Activated T-cell treated with anti-CD3 and anti-CD28 coated beads, Interleukin-2, amount 50 U/mL, for 1 hour (primary cell): ENCODE results near the gene POLR3GL.
"Not testable (repeated sequence)": the region's sequence is repeated elsewhere in the genome, so short reads cannot be mapped to it uniquely, and the experiment has no call there.

Experiments used
- DNase-seq: peaks from one replicate; pipeline ENCODE4 v3.0.0-alpha.2; 2020

POLR3GL gene

GRCh38 chr1:146021622-146022402 lies 57.3 kb downstream of the POLR3GL start, which contains the start of gene HJV:
HJV (minus strand) TSS chr1:146021735; CDS start chr1:146020231, 1,504 bp downstream.
- no peak for DNase-seq

- DNase-seq, result no peak
Measured at GRCh38 chr1:146022403-146023127, 58.1 kb downstream of the POLR3GL start.

GRCh38 chr1:146025787-146026495 lies 61.5 kb downstream of the POLR3GL start:
- DNase-seq, result not testable (repeated sequence)

- not testable (repeated sequence) for DNase-seq
Measured at GRCh38 chr1:146026650-146027049, 62.2 kb downstream of the POLR3GL start.
